ENCODE data around the gene PROX2.

PROX2 gene

GRCh38 chr14:74860899-74861733, 14.8 kb downstream of the PROX2 start:
- Histone ChIP-seq H3K4me3 (ENCODE audit: low read depth, low read length) (no peak overlapping the region), H3K27me3 (ENCODE audit: insufficient read depth, low read length) (no peaks in the 10 kb centered on the region), H3K27ac (ENCODE audit: low read depth, low read length) (no peak overlapping the region), H2AFZ (ENCODE audit: low read length, unreplicated experiment) (no peak overlapping the region), H3K4me1 (ENCODE audit: control insufficient read depth, insufficient read depth, low read length, unreplicated experiment) (no peaks in the 10 kb centered on the region), H3K36me3 (ENCODE audit: insufficient read depth, low read length) (no peaks in the 10 kb centered on the region), H3K79me2 (ENCODE audit: control insufficient read depth, insufficient read depth, low read length, unreplicated experiment) (no peaks in the 10 kb centered on the region)

- Histone ChIP-seq H2AFZ (ENCODE audit: low read length, unreplicated experiment) (no peak overlapping the region), H3K27me3 (ENCODE audit: insufficient read depth, low read length) (no peaks in the 10 kb centered on the region), H3K36me3 (ENCODE audit: insufficient read depth, low read length) (no peaks in the 10 kb centered on the region), H3K4me3 (ENCODE audit: low read depth, low read length) (no peak overlapping the region), H3K27ac (ENCODE audit: low read depth, low read length) (no peak overlapping the region), H3K79me2 (ENCODE audit: control insufficient read depth, insufficient read depth, low read length, unreplicated experiment) (no peaks in the 10 kb centered on the region), H3K4me1 (ENCODE audit: control insufficient read depth, insufficient read depth, low read length, unreplicated experiment) (no peaks in the 10 kb centered on the region)
Observed at GRCh38 chr14:74859757-74860552, 16.0 kb downstream of the PROX2 start.

GRCh38 chr14:74858022-74858421, 17.9 kb downstream of the PROX2 start:
- no peak overlapping the region for H2AFZ ChIP-seq (ENCODE audit: low read length, unreplicated experiment)

GRCh38 chr14:74856366-74856765, 19.6 kb downstream of the PROX2 start:
- Histone ChIP-seq H3K36me3 (ENCODE audit: insufficient read depth, low read length) (no peaks in the 10 kb centered on the region), H3K27ac (ENCODE audit: low read depth, low read length) (no peak overlapping the region), H2AFZ (ENCODE audit: low read length, unreplicated experiment) (no peak overlapping the region), H3K4me1 (ENCODE audit: control insufficient read depth, insufficient read depth, low read length, unreplicated experiment) (peaks cover 12% of the 10 kb centered on the region), H3K4me3 (ENCODE audit: low read depth, low read length) (no peak overlapping the region), H3K79me2 (ENCODE audit: control insufficient read depth, insufficient read depth, low read length, unreplicated experiment) (no peaks in the 10 kb centered on the region), H3K27me3 (ENCODE audit: insufficient read depth, low read length) (no peaks in the 10 kb centered on the region)

More at GRCh38 chr14:74858022-74858421, 17.9 kb downstream of the PROX2 start:
- Histone ChIP-seq H3K36me3 (ENCODE audit: insufficient read depth, low read length) (no peaks in the 10 kb centered on the region), H3K27ac (ENCODE audit: low read depth, low read length) (no peak overlapping the region), H3K4me3 (ENCODE audit: low read depth, low read length) (no peak overlapping the region), H3K27me3 (ENCODE audit: insufficient read depth, low read length) (no peaks in the 10 kb centered on the region), H3K79me2 (ENCODE audit: control insufficient read depth, insufficient read depth, low read length, unreplicated experiment) (no peaks in the 10 kb centered on the region), H3K4me1 (ENCODE audit: control insufficient read depth, insufficient read depth, low read length, unreplicated experiment) (peaks cover 5% of the 10 kb centered on the region)

- Histone ChIP-seq H3K36me3 (ENCODE audit: insufficient read depth, low read length) (no peaks in the 10 kb centered on the region), H3K27me3 (ENCODE audit: insufficient read depth, low read length) (no peaks in the 10 kb centered on the region), H3K27ac (ENCODE audit: low read depth, low read length) (no peak overlapping the region), H3K79me2 (ENCODE audit: control insufficient read depth, insufficient read depth, low read length, unreplicated experiment) (no peaks in the 10 kb centered on the region), H3K4me3 (ENCODE audit: low read depth, low read length) (no peak overlapping the region), H3K4me1 (ENCODE audit: control insufficient read depth, insufficient read depth, low read length, unreplicated experiment) (peaks cover 12% of the 10 kb centered on the region), H2AFZ (ENCODE audit: low read length, unreplicated experiment) (no peak overlapping the region)
Observed at GRCh38 chr14:74855945-74856344, 20.0 kb downstream of the PROX2 start.

- Histone ChIP-seq H3K4me1 (ENCODE audit: control insufficient read depth, insufficient read depth, low read length, unreplicated experiment) (peaks cover 12% of the 10 kb centered on the region), H3K36me3 (ENCODE audit: insufficient read depth, low read length) (no peaks in the 10 kb centered on the region), H3K27me3 (ENCODE audit: insufficient read depth, low read length) (no peaks in the 10 kb centered on the region), H2AFZ (ENCODE audit: low read length, unreplicated experiment) (no peak overlapping the region), H3K27ac (ENCODE audit: low read depth, low read length) (no peak overlapping the region), H3K4me3 (ENCODE audit: low read depth, low read length) (no peak overlapping the region), H3K79me2 (ENCODE audit: control insufficient read depth, insufficient read depth, low read length, unreplicated experiment) (no peaks in the 10 kb centered on the region)
Observed at GRCh38 chr14:74855021-74855420, 20.9 kb downstream of the PROX2 start.

GRCh38 chr14:74853581-74853980, 22.4 kb downstream of the PROX2 start:
- Histone ChIP-seq H3K4me1 (ENCODE audit: control insufficient read depth, insufficient read depth, low read length, unreplicated experiment) (peaks cover 12% of the 10 kb centered on the region), H3K27me3 (ENCODE audit: insufficient read depth, low read length) (no peaks in the 10 kb centered on the region), H3K79me2 (ENCODE audit: control insufficient read depth, insufficient read depth, low read length, unreplicated experiment) (no peaks in the 10 kb centered on the region), H3K4me3 (ENCODE audit: low read depth, low read length) (no peak overlapping the region), H2AFZ (ENCODE audit: low read length, unreplicated experiment) (no peak overlapping the region), H3K36me3 (ENCODE audit: insufficient read depth, low read length) (no peaks in the 10 kb centered on the region), H3K27ac (ENCODE audit: low read depth, low read length) (no peak overlapping the region)

- Histone ChIP-seq H3K27me3 (ENCODE audit: insufficient read depth, low read length) (no peaks in the 10 kb centered on the region), H3K36me3 (ENCODE audit: insufficient read depth, low read length) (no peaks in the 10 kb centered on the region), H3K4me3 (ENCODE audit: low read depth, low read length) (no peak overlapping the region), H3K4me1 (ENCODE audit: control insufficient read depth, insufficient read depth, low read length, unreplicated experiment) (peaks cover 12% of the 10 kb centered on the region), H3K27ac (ENCODE audit: low read depth, low read length) (no peak overlapping the region), H3K79me2 (ENCODE audit: control insufficient read depth, insufficient read depth, low read length, unreplicated experiment) (no peaks in the 10 kb centered on the region), H2AFZ (ENCODE audit: low read length, unreplicated experiment) (no peak overlapping the region)
Observed at GRCh38 chr14:74852922-74853530, 22.9 kb downstream of the PROX2 start.

- Histone ChIP-seq H2AFZ (ENCODE audit: low read length, unreplicated experiment) (no peak overlapping the region), H3K4me3 (ENCODE audit: low read depth, low read length) (no peak overlapping the region), H3K4me1 (ENCODE audit: control insufficient read depth, insufficient read depth, low read length, unreplicated experiment) (peaks cover 34% of the 10 kb centered on the region), H3K79me2 (ENCODE audit: control insufficient read depth, insufficient read depth, low read length, unreplicated experiment) (no peaks in the 10 kb centered on the region), H3K27ac (ENCODE audit: low read depth, low read length) (no peak overlapping the region), H3K27me3 (ENCODE audit: insufficient read depth, low read length) (no peaks in the 10 kb centered on the region), H3K36me3 (ENCODE audit: insufficient read depth, low read length) (no peaks in the 10 kb centered on the region)
Observed at GRCh38 chr14:74848768-74849167, 27.2 kb downstream of the PROX2 start.

GRCh38 chr14:74846968-74847665, 28.8 kb downstream of the PROX2 start:
- no peaks in the 10 kb centered on the region for H3K36me3 ChIP-seq (ENCODE audit: insufficient read depth, low read length)
- peaks cover 27% of the 10 kb centered on the region for H3K4me1 ChIP-seq (ENCODE audit: control insufficient read depth, insufficient read depth, low read length, unreplicated experiment)
- H3K27me3 ChIP-seq (ENCODE audit: insufficient read depth, low read length) = no peaks in the 10 kb centered on the region
- H2AFZ ChIP-seq (ENCODE audit: low read length, unreplicated experiment) = no peak overlapping the region
- no peaks in the 10 kb centered on the region for H3K79me2 ChIP-seq (ENCODE audit: control insufficient read depth, insufficient read depth, low read length, unreplicated experiment)
- H3K27ac ChIP-seq (ENCODE audit: low read depth, low read length) = no peak overlapping the region
- H3K4me3 ChIP-seq (ENCODE audit: low read depth, low read length) = no peak overlapping the region
